WTC11 (cell line): ENCODE measurements around the gene CCNQ. TPM values are rescaled to one million over a fixed set of nuclear protein-coding genes. Genes with fewer than 3 reads are reported as not detected.

Source experiments
- total RNA-seq: library from RNA; stranded (reverse); gene quantifications from 3 replicates; pipeline ENCODE4 v1.2.3, GENCODE V29; 2021

The CCNQ gene
- total RNA-seq, 1 experiment from 2014 or later = 17.4 TPM

Other genes starting within 250 kb of the CCNQ start
- gene PNMA6E, start 197.8 kb downstream of the CCNQ start, total RNA-seq = not detected in 3 replicates
- 0.23 to 0.31 TPM (median 0.27 TPM) in 3 replicates for gene ZFP92, start 187.7 kb downstream of the CCNQ start, total RNA-seq
- gene TREX2, start 153.1 kb downstream of the CCNQ start, total RNA-seq = 0.78 to 1.5 TPM (median 1.0 TPM) in 3 replicates
- gene HAUS7, start 128.6 kb downstream of the CCNQ start, total RNA-seq = 46.5 to 52.9 TPM (median 52.2 TPM) in 3 replicates
- gene BGN, start 104.2 kb downstream of the CCNQ start, total RNA-seq = 1.8 to 3.7 TPM (median 3.2 TPM) in 3 replicates
- 0.28 to 0.32 TPM (median 0.30 TPM) in 3 replicates for gene ATP2B3, start 81.5 kb downstream of the CCNQ start, total RNA-seq
- gene DUSP9, start 48.1 kb upstream of the CCNQ start, total RNA-seq = 2.5 to 2.8 TPM (median 2.5 TPM) in 3 replicates
- gene PNCK, start 74.7 kb upstream of the CCNQ start, total RNA-seq = 8.6 to 14.3 TPM (median 12.1 TPM) in 3 replicates
- gene SLC6A8, start 88.8 kb upstream of the CCNQ start, total RNA-seq = 102 to 112 TPM (median 110 TPM) in 3 replicates
- 142 to 150 TPM (median 144 TPM) in 3 replicates for gene BCAP31, start 125.2 kb upstream of the CCNQ start, total RNA-seq
- 9.1 to 10.4 TPM (median 9.5 TPM) in 3 replicates for gene ABCD1, start 125.7 kb upstream of the CCNQ start, total RNA-seq
- gene PLXNB3, start 165.1 kb upstream of the CCNQ start, total RNA-seq = 2.5 to 4.2 TPM (median 2.9 TPM) in 3 replicates
- gene SRPK3, start 181.9 kb upstream of the CCNQ start, total RNA-seq = not detected in 3 replicates
- 50.4 to 52.9 TPM (median 52.4 TPM) in 3 replicates for gene IDH3G, start 195.2 kb upstream of the CCNQ start, total RNA-seq
- gene SSR4, start 195.5 kb upstream of the CCNQ start, total RNA-seq = 203 to 237 TPM (median 232 TPM) in 3 replicates
- gene PDZD4, start 231.4 kb upstream of the CCNQ start, total RNA-seq = 120 to 175 TPM (median 161 TPM) in 3 replicates